Measurements from ENCODE around the gene TP53TG3. TPM values are rescaled to one million over a fixed set of nuclear protein-coding genes. Genes with fewer than 3 reads are reported as not detected.
"Not testable (repeated sequence)": the region's sequence is repeated elsewhere in the genome, so short reads cannot be mapped to it uniquely, and the experiment has no call there.

TP53TG3 gene, protein sequence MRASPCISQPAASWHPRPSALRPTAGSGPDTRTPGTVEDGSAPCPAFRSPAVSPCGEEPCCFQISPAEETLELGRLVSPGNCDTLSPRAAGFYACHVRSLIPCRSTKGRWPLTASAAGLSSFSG
- not detected in 2 replicates for total RNA-seq (2014; rRNA removed)
- not detected for Bru-seq, nascent RNA
- not detected for BruChase-seq, experiment 1, labeled RNA remaining after a 6-hour chase
- not detected for BruChase-seq, experiment 2, labeled RNA remaining after a 2-hour chase
- long read RNA-seq = 0 reads

DNA sequence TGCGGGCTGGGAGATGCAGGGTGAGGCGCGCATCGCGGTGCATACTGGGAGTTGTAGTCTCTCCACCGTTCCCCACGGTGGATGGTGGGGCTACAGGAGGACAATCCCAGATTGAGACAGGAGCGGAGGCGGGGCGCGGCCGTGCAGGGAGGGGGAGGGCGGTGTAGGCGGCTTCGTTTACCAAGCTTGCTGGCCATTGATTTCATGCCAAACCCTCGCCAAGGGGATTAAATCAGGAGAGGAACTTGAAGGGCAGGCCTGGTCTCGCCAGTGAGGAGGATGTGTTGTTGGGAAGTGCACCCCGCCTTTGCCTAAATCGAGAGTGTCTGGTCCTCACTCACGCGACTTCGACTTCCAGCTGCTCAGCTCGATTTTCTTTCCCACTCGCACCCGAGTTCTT is at the start of gene TP53TG3:
TSS of gene TP53TG3 (minus strand) at position 101 of the 400 bp plus-strand sequence. CDS start at position 33, 68 bp downstream.
- H3F3A ChIP-seq (ENCODE audit: low read length, unreplicated experiment); CTCF ChIA-PET; intact Hi-C loops (cut with micrococcal nuclease); BruUV-seq (replicated peaks); H3K4me3 ChIP-seq (ENCODE audit: low read length); H3K27ac ChIP-seq (ENCODE audit: low read length); H3K4me2 ChIP-seq (ENCODE audit: low read length); DNase-seq; H4K20me1 ChIP-seq (ENCODE audit: low read length); H3K79me2 ChIP-seq (ENCODE audit: low read length); H3K9ac ChIP-seq (ENCODE audit: low read length); POLR2A ChIA-PET (ENCODE audit: unreplicated experiment); H3K36me3 ChIP-seq (ENCODE audit: low read depth, low read length); H3K4me1 ChIP-seq (ENCODE audit: insufficient read depth, low read length); H3K9me3 ChIP-seq (ENCODE audit: low read length); H2AFZ ChIP-seq (ENCODE audit: low read length); H3K9me2 ChIP-seq (replicated peaks; ENCODE audit: low read length); H3K27me3 ChIP-seq (ENCODE audit: low read length); ATAC-seq: not testable (repeated sequence)

DNA sequence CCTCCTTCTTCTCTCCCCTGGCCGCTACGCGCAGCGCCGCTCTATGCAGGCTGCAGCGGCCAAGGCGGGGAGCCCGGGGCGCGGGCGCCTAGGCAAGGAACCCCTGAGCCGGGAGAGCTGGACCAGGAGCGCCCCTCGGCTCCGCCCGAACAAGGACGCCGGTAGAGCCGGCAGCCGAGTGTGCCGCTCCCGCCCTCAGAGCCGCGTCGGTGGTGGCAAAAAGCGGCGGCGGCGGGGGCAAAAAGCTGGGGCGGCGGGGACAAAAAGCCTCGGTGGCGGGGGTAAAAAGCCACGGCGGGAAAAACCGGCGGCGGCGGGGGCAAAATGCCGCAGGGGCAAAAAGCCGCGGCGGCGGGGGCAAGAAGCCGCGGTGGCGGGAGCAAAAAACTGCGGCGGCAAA is 25.1 kb downstream of the TP53TG3 start:
- H3K4me1 ChIP-seq (ENCODE audit: insufficient read depth, low read length); H3K27me3 ChIP-seq (ENCODE audit: low read length); H3K4me2 ChIP-seq (ENCODE audit: low read length); H3K9me3 ChIP-seq (ENCODE audit: low read length); intact Hi-C loops (cut with micrococcal nuclease); H3K9me2 ChIP-seq (replicated peaks; ENCODE audit: low read length); H3K36me3 ChIP-seq (ENCODE audit: low read depth, low read length); H3K79me2 ChIP-seq (ENCODE audit: low read length); H4K20me1 ChIP-seq (ENCODE audit: low read length); ATAC-seq; CTCF ChIA-PET; BruUV-seq (replicated peaks); H3K27ac ChIP-seq (ENCODE audit: low read length); H2AFZ ChIP-seq (ENCODE audit: low read length); H3K9ac ChIP-seq (ENCODE audit: low read length); H3K4me3 ChIP-seq (ENCODE audit: low read length); DNase-seq; POLR2A ChIA-PET (ENCODE audit: unreplicated experiment); H3F3A ChIP-seq (ENCODE audit: low read length, unreplicated experiment): not testable (repeated sequence)

DNA sequence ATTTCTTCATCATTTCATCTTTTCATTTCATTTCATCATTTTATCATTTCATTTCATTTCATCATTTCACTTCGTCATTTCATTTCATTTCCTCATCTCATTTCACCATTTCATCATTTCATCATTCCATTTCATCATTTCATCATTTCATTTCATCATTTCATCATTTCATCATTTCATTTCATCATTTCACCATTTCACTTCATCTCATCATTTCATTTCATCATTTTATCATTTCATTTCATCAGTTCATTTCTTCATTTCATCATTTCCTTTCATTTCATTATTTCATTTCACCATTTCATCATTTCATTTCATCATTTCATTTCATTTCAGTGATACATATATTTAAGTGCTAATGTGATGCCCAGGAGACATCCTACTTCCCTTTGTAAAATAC is 28.4 kb downstream of the TP53TG3 start:
- H3K4me1 ChIP-seq (ENCODE audit: insufficient read depth, low read length); BruUV-seq (replicated peaks); H3K36me3 ChIP-seq (ENCODE audit: low read depth, low read length); H3K9me3 ChIP-seq (ENCODE audit: low read length); ATAC-seq; H2AFZ ChIP-seq (ENCODE audit: low read length); H3K27me3 ChIP-seq (ENCODE audit: low read length); H3K9ac ChIP-seq (ENCODE audit: low read length); POLR2A ChIA-PET (ENCODE audit: unreplicated experiment); H3K79me2 ChIP-seq (ENCODE audit: low read length); intact Hi-C loops (cut with micrococcal nuclease); H3K9me2 ChIP-seq (replicated peaks; ENCODE audit: low read length); CTCF ChIA-PET; H3K4me2 ChIP-seq (ENCODE audit: low read length); H3K4me3 ChIP-seq (ENCODE audit: low read length); DNase-seq; H3F3A ChIP-seq (ENCODE audit: low read length, unreplicated experiment); H4K20me1 ChIP-seq (ENCODE audit: low read length); H3K27ac ChIP-seq (ENCODE audit: low read length): not testable (repeated sequence)

DNA sequence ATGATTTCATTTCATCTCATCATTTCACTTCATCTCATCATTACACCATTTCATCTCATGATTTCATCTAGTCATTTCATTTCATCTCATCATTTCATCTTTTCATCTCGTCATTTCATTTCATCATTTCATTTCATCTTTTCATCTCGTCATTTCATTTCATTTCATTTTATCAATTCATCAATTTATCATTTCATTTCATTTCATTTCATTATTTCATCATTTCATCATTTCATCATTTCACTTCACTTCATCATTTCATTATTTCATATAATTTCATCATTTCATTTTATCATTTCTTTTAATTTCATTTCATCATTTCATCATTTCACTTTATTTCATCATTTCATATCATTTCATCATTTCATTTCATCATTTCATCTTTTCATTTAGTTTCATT is 29.2 kb downstream of the TP53TG3 start:
- H3K9me2 ChIP-seq (replicated peaks; ENCODE audit: low read length); H3K27me3 ChIP-seq (ENCODE audit: low read length); DNase-seq; H3K4me2 ChIP-seq (ENCODE audit: low read length); H3K9ac ChIP-seq (ENCODE audit: low read length); BruUV-seq (replicated peaks); H3K79me2 ChIP-seq (ENCODE audit: low read length); H3K4me1 ChIP-seq (ENCODE audit: insufficient read depth, low read length); ATAC-seq; H2AFZ ChIP-seq (ENCODE audit: low read length); H3K27ac ChIP-seq (ENCODE audit: low read length); intact Hi-C loops (cut with micrococcal nuclease); CTCF ChIA-PET; H3F3A ChIP-seq (ENCODE audit: low read length, unreplicated experiment); H3K9me3 ChIP-seq (ENCODE audit: low read length); POLR2A ChIA-PET (ENCODE audit: unreplicated experiment); H3K36me3 ChIP-seq (ENCODE audit: low read depth, low read length); H3K4me3 ChIP-seq (ENCODE audit: low read length); H4K20me1 ChIP-seq (ENCODE audit: low read length): not testable (repeated sequence)

DNA sequence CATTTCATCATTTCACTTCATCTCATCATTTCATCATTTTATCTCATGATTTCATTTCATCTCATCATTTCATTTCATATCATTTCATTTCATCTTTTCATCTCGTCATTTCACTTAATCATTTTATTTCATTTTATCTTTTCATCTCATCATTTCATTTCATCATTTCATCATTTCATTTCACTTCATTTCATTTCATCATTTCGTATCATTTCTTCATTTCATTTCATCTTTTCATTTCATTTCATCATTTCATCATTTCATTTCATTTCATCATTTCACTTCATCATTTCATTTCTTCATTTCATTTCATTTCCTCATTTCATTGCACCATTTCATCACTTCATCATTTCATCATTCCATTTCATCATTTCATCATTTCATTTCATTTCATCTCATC is 29.8 kb downstream of the TP53TG3 start:
- H3K9me2 ChIP-seq (replicated peaks; ENCODE audit: low read length); H3K27me3 ChIP-seq (ENCODE audit: low read length); H3K4me2 ChIP-seq (ENCODE audit: low read length); H3K9ac ChIP-seq (ENCODE audit: low read length); H3K9me3 ChIP-seq (ENCODE audit: low read length); ATAC-seq; CTCF ChIA-PET; H4K20me1 ChIP-seq (ENCODE audit: low read length); H3K4me1 ChIP-seq (ENCODE audit: insufficient read depth, low read length); H3K27ac ChIP-seq (ENCODE audit: low read length); H3K36me3 ChIP-seq (ENCODE audit: low read depth, low read length); DNase-seq; H3F3A ChIP-seq (ENCODE audit: low read length, unreplicated experiment); POLR2A ChIA-PET (ENCODE audit: unreplicated experiment); BruUV-seq (replicated peaks); H3K79me2 ChIP-seq (ENCODE audit: low read length); H3K4me3 ChIP-seq (ENCODE audit: low read length); intact Hi-C loops (cut with micrococcal nuclease); H2AFZ ChIP-seq (ENCODE audit: low read length): not testable (repeated sequence)

DNA sequence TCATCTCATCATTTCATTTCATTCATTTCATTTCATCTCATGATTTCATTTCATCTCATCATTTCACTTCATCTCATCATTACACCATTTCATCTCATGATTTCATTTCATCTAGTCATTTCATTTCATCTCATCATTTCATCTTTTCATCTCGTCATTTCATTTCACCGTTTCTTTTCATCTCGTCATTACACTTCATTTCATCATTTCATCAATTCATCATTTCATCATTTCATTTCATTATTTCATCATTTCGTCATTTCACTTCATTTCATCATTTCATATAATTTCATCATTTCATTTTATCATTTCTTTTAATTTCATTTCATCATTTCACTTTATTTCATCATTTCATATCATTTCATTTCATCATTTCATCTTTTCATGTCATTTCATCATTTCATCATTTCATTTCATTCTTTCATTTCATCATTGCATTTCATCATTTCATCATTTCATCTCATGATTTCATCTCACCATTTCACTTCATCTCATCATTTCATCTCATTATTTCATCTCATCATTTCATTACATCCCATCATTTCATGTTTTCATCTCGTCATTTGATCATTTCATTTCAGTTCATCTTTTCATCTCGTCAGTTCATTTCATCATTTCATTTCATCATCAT is 30.6 kb downstream of the TP53TG3 start:
- not testable (repeated sequence) for DNase-seq; BruUV-seq (replicated peaks)

DNA sequence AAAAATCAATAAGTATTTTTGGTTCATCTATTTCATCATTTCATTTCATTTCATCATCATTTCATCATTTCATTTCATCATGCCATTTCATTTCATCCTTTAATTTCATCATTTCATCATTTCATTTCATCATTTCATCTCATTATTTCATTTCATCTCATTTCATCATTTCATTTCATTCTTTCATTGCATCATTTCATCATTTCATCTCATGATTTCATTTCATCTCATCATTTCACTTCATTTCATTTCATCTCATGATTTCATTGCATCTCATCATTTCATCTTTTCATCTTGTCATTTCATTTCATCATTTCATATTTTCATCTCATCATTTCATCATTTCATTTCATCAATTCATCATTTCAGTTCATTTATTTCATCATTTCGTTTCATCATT is 31.2 kb downstream of the TP53TG3 start:
- H3K4me1 ChIP-seq (ENCODE audit: insufficient read depth, low read length); BruUV-seq (replicated peaks); H3K9me3 ChIP-seq (ENCODE audit: low read length); H3K4me3 ChIP-seq (ENCODE audit: low read length); H2AFZ ChIP-seq (ENCODE audit: low read length); H3K79me2 ChIP-seq (ENCODE audit: low read length); DNase-seq; H3K9ac ChIP-seq (ENCODE audit: low read length); H3K27ac ChIP-seq (ENCODE audit: low read length); CTCF ChIA-PET; POLR2A ChIA-PET (ENCODE audit: unreplicated experiment); H3K4me2 ChIP-seq (ENCODE audit: low read length); H3K36me3 ChIP-seq (ENCODE audit: low read depth, low read length); H3K9me2 ChIP-seq (replicated peaks; ENCODE audit: low read length); ATAC-seq; intact Hi-C loops (cut with micrococcal nuclease); H4K20me1 ChIP-seq (ENCODE audit: low read length); H3F3A ChIP-seq (ENCODE audit: low read length, unreplicated experiment); H3K27me3 ChIP-seq (ENCODE audit: low read length): not testable (repeated sequence)

More for the DNA sequence above, 30.6 kb downstream of the TP53TG3 start:
- intact Hi-C loops (cut with micrococcal nuclease); POLR2A ChIA-PET (ENCODE audit: unreplicated experiment); H3K9ac ChIP-seq (ENCODE audit: low read length); H2AFZ ChIP-seq (ENCODE audit: low read length); H3K4me2 ChIP-seq (ENCODE audit: low read length); H3K36me3 ChIP-seq (ENCODE audit: low read depth, low read length); H3F3A ChIP-seq (ENCODE audit: low read length, unreplicated experiment); H3K27me3 ChIP-seq (ENCODE audit: low read length); H3K4me3 ChIP-seq (ENCODE audit: low read length); H4K20me1 ChIP-seq (ENCODE audit: low read length); H3K27ac ChIP-seq (ENCODE audit: low read length); ATAC-seq; H3K79me2 ChIP-seq (ENCODE audit: low read length); H3K9me2 ChIP-seq (replicated peaks; ENCODE audit: low read length); CTCF ChIA-PET; H3K9me3 ChIP-seq (ENCODE audit: low read length); H3K4me1 ChIP-seq (ENCODE audit: insufficient read depth, low read length): not testable (repeated sequence)

Measured in PC-3 (cell line).